ENCODE measurements around the gene DPP9. TPM values are rescaled to one million over a fixed set of nuclear protein-coding genes. Genes with fewer than 3 reads are reported as not detected.
A peak's percentile ranks its signal among the peaks of the same experiment; 100 is the strongest.

DPP9 gene
- total RNA-seq, 1 donor from 2014 or later = 48.0 TPM

DNA sequence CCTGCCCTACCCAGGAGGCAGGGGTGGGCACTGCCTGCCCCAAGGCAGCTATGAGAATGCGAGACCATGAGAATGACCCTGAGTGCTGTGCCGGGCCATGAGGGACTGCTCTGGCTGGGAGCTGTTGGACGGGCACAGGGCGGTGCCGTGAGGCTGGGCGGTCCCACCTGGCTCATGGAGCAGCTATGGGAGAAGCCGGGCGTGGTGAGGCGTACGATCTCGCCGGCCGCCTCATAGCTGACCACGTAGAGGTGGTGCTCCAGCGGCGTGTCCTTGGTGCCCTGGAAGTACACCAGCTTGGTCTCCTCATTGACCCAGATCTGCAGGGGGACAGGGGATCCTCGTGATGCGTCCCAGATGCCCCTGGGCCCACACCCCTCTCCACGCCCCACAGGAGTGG, 34.2 kb downstream of the DPP9 start:
- Mint-ChIP-seq H3K27me3 (ENCODE audit: low read depth) (no peaks in the 10 kb centered on the region), H3K4me3 (no peak overlapping the region), H3K27ac (ENCODE audit: unreplicated experiment) (no peak overlapping the region), H3K9me3 (no peaks in the 10 kb centered on the region), H3K4me1 (no peaks in the 10 kb centered on the region), H3K36me3 (ENCODE audit: low read depth) (peaks cover 8% of the 10 kb centered on the region)
- TF ChIP-seq, protein P1, sequence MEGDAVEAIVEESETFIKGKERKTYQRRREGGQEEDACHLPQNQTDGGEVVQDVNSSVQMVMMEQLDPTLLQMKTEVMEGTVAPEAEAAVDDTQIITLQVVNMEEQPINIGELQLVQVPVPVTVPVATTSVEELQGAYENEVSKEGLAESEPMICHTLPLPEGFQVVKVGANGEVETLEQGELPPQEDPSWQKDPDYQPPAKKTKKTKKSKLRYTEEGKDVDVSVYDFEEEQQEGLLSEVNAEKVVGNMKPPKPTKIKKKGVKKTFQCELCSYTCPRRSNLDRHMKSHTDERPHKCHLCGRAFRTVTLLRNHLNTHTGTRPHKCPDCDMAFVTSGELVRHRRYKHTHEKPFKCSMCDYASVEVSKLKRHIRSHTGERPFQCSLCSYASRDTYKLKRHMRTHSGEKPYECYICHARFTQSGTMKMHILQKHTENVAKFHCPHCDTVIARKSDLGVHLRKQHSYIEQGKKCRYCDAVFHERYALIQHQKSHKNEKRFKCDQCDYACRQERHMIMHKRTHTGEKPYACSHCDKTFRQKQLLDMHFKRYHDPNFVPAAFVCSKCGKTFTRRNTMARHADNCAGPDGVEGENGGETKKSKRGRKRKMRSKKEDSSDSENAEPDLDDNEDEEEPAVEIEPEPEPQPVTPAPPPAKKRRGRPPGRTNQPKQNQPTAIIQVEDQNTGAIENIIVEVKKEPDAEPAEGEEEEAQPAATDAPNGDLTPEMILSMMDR (conservative IDR thresholded peaks at IDR 0.05) = no peak
- DNase-seq (ENCODE audit: low read depth, low spot score) = no peak

DNA sequence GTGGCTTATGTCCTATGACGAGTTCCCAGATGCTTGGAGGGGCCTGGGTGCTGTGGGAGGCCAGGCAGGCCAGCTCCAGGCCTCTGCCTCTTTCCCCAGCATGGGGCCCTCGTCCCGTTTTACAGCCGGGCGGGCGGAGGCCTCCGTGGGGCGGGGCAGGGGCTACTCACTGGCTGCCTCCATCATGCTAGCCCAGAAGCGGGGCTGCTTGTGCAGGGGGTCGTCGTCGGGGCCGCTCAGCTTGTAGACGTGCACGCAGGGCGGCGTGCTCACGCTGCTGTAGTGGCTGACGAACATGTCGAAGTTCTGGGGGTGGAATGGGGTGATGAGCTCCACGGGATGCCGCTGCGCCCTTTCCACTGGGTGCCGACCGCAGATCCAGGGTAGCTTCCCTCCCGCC, 35.1 kb downstream of the DPP9 start:
- no peak for DNase-seq (ENCODE audit: low read depth, low spot score)

DNA sequence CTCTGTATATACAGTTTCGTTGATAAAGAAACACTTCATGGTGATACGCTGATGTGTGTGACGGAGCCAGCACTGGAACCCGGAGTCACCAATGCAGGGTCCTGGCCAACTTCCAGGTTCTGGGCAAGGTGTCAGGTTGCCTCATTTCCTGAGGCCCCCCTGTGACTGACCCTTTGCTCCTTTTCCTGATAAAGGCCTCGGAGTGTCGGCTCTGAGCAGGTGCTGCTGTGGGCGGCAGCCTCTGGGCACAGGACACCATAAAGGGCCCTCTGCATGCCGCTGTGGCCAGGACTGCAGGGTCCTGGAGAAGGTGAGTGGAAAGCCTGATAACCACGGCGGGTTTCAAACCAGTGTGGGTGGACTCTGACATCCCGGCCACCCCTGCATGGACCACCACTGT, 36.2 kb downstream of the DPP9 start:
- no peak overlapping the region for H3K4me3 Mint-ChIP-seq
- no peaks in the 10 kb centered on the region for H3K9me3 Mint-ChIP-seq
- peaks cover 5% of the 10 kb centered on the region for H3K36me3 Mint-ChIP-seq (ENCODE audit: low read depth)
- H3K4me1 Mint-ChIP-seq = no peaks in the 10 kb centered on the region
- H3K27me3 Mint-ChIP-seq (ENCODE audit: low read depth) = no peaks in the 10 kb centered on the region
- TF ChIP-seq, protein P1 (conservative IDR thresholded peaks at IDR 0.05) = no peak
- DNase-seq (ENCODE audit: low read depth, low spot score) = no peak
- H3K27ac Mint-ChIP-seq (ENCODE audit: unreplicated experiment) = no peak overlapping the region

More for the DNA sequence above, 35.1 kb downstream of the DPP9 start:
- no peak overlapping the region for H3K4me3 Mint-ChIP-seq
- no peaks in the 10 kb centered on the region for H3K9me3 Mint-ChIP-seq
- no peak overlapping the region for H3K27ac Mint-ChIP-seq (ENCODE audit: unreplicated experiment)
- TF ChIP-seq, protein P1 (conservative IDR thresholded peaks at IDR 0.05) = no peak
- H3K27me3 Mint-ChIP-seq (ENCODE audit: low read depth) = no peaks in the 10 kb centered on the region
- peaks cover 4% of the 10 kb centered on the region for H3K36me3 Mint-ChIP-seq (ENCODE audit: low read depth)
- H3K4me1 Mint-ChIP-seq = no peaks in the 10 kb centered on the region

DNA sequence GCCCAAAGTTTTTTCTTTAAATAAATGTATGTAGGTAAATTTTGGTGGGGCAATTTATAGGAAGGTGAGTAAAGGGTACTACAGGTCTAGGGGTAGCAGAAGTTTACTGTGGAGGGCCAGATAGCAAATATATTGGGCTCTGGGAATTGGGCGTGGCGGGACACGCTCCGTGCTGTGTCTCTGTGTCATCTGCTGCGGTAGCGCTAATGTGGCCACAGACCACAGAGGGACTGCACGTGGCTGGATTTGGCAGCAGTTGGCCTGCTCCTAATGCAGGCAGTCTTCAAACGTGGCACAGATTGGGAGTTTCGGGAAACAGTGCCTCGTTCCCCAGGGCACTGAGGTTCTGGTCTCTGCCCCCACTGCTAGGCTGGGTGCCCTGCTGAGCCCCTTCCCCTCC, 36.9 kb downstream of the DPP9 start:
- Mint-ChIP-seq H3K36me3 (ENCODE audit: low read depth) (peaks cover 5% of the 10 kb centered on the region), H3K27me3 (ENCODE audit: low read depth) (no peaks in the 10 kb centered on the region), H3K4me1 (no peaks in the 10 kb centered on the region), H3K4me3 (no peak overlapping the region), H3K27ac (ENCODE audit: unreplicated experiment) (no peak overlapping the region), H3K9me3 (no peaks in the 10 kb centered on the region)
- TF ChIP-seq, protein P1 (conservative IDR thresholded peaks at IDR 0.05) = no peak
- DNase-seq (ENCODE audit: low read depth, low spot score) = no peak

DNA sequence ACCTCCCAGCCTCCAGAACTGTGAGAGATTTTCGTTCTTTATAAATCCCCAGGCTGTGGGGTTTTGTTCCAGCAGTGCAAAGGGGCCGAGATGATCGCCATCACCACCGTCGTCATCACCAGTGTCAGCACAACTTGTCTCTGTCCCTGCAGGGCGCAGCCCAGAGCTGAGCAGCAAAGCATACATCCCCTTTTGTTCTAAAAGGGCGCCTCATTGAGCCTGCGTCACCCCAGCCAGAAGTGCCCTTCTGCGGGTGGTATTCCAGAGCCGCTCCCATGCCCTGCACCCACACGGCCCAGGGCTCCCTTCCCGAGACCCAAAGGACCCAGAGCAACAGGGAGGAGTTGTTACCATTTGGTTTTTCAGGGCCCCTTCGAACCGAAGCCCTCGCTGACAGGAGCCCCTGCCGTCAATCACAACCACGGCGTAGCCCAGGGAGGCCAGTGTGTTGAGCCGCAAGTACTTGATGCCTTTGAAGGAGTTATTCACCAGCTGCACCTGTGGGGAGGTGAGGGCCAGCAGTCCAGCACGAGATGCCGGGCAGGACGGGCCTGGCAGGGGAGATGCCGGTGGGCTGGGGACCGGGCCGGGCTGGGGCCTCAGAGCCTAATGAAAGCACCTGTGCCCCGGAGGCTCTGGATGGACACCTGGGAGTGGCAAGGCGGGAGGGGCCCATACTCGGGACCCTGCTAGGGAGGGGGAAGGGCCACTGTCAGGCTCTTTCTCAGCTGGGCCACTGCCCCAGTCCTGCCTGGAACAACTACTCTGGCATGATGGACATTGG, 39.1 kb downstream of the DPP9 start:
- H3K27me3 Mint-ChIP-seq (ENCODE audit: low read depth) = no peaks in the 10 kb centered on the region
- no peaks in the 10 kb centered on the region for H3K4me1 Mint-ChIP-seq
- H3K27ac Mint-ChIP-seq (ENCODE audit: unreplicated experiment) = peak overlapping the region; percentile 67
- peaks cover 2% of the 10 kb centered on the region for H3K36me3 Mint-ChIP-seq (ENCODE audit: low read depth)
- DNase-seq (ENCODE audit: low read depth, low spot score) = no peak
- TF ChIP-seq, protein P1 (conservative IDR thresholded peaks at IDR 0.05) = no peak
- H3K9me3 Mint-ChIP-seq = no peaks in the 10 kb centered on the region
- H3K4me3 Mint-ChIP-seq = no peak overlapping the region
